GM19043 (cell line): ENCODE data around the gene ATP6AP1.
"Not testable (repeated sequence)": the region's sequence is repeated elsewhere in the genome, so short reads cannot be mapped to it uniquely, and the experiment has no call there.

Source experiments
- ATAC-seq: cut with Tn5 transposase; IDR thresholded peaks from one replicate; pipeline ENCODE4 v1.9.1; 2021; ENCODE audit warnings: low read depth; ENCODE audit not compliant: unreplicated experiment

ATP6AP1 gene

GRCh38 chrX:154428176-154429171 is at the start of gene ATP6AP1:
Gene ATP6AP1, plus strand, starts transcription at chrX:154428677. Its CDS starts 16 bp downstream, at chrX:154428693.
- ATAC-seq, result peak; percentile 97

- ATAC-seq, result peak; percentile 76
Observed at GRCh38 chrX:154378799-154379568, 49.5 kb upstream of the ATP6AP1 start, which contains the start of gene EMD. Gene EMD, plus strand, starts transcription at chrX:154379295. Its CDS starts 190 bp downstream, at chrX:154379485.

- ATAC-seq, result no peak
Observed at GRCh38 chrX:154379569-154379951, 48.9 kb upstream of the ATP6AP1 start.

- no peak for ATAC-seq
Observed at GRCh38 chrX:154380153-154380552, 48.3 kb upstream of the ATP6AP1 start.

GRCh38 chrX:154380787-154381186 is 47.7 kb upstream of the ATP6AP1 start:
- ATAC-seq, result no peak

GRCh38 chrX:154381271-154381670 is 47.2 kb upstream of the ATP6AP1 start:
- no peak for ATAC-seq

- no peak for ATAC-seq
Observed at GRCh38 chrX:154382483-154383069, 45.9 kb upstream of the ATP6AP1 start.

GRCh38 chrX:154383359-154384283 is 44.9 kb upstream of the ATP6AP1 start:
- ATAC-seq, result no peak

GRCh38 chrX:154384284-154384892 is 44.1 kb upstream of the ATP6AP1 start:
- ATAC-seq, result no peak

GRCh38 chrX:154388094-154388493 is 40.4 kb upstream of the ATP6AP1 start:
- ATAC-seq, result peak; percentile 23

- not testable (repeated sequence) for ATAC-seq
Observed at GRCh38 chrX:154388649-154389048, 39.8 kb upstream of the ATP6AP1 start.

- peak; percentile 65 for ATAC-seq
Observed at GRCh38 chrX:154389812-154390747, 38.4 kb upstream of the ATP6AP1 start.

GRCh38 chrX:154396363-154396762 is 32.1 kb upstream of the ATP6AP1 start:
- ATAC-seq, result not testable (repeated sequence)

- ATAC-seq, result peak; percentile 51
Observed at GRCh38 chrX:154396973-154397887, 31.2 kb upstream of the ATP6AP1 start.

- peak; percentile 73 for ATAC-seq
Observed at GRCh38 chrX:154397888-154398667, 30.4 kb upstream of the ATP6AP1 start, which contains the start of gene RPL10. Gene RPL10, plus strand, starts transcription at chrX:154398377. Its CDS starts 143 bp downstream, at chrX:154398520.
